RCC 7860 (cell line): ENCODE measurements around the gene POC1A.
"Not testable (repeated sequence)": the region's sequence is repeated elsewhere in the genome, so short reads cannot be mapped to it uniquely, and the experiment has no call there.

Source experiments
- DNase-seq: peaks from one replicate; pipeline ENCODE4 v3.0.0-alpha.2; 2015; ENCODE audit warnings: low spot score
- FAIRE-seq: peaks from 2 replicates; lab custom pipeline; 2012; peaks lifted over from hg19 to GRCh38; lab: Jason Lieb, UNC

POC1A gene

DNA sequence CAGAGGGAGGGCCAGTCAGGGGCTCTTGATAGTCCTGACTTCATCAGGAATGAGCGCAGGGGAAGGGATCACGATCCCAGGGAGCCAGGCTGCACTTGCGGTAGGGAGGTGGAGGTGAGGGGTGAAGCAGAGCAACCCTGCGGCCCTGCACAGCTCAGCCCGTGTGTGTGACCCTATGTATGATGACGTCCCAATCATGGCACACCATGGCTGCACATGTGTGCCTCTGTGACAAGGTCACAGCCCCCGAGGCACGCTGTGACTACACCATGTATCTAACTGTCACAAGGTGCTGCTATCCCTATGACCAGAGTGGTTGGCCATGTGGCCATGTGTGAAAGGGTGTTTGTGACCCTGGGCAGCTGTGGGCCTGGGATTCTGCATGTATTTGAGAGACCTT lies 30.5 kb upstream of the POC1A start:
- no peak for FAIRE-seq
- no peak for DNase-seq

DNA sequence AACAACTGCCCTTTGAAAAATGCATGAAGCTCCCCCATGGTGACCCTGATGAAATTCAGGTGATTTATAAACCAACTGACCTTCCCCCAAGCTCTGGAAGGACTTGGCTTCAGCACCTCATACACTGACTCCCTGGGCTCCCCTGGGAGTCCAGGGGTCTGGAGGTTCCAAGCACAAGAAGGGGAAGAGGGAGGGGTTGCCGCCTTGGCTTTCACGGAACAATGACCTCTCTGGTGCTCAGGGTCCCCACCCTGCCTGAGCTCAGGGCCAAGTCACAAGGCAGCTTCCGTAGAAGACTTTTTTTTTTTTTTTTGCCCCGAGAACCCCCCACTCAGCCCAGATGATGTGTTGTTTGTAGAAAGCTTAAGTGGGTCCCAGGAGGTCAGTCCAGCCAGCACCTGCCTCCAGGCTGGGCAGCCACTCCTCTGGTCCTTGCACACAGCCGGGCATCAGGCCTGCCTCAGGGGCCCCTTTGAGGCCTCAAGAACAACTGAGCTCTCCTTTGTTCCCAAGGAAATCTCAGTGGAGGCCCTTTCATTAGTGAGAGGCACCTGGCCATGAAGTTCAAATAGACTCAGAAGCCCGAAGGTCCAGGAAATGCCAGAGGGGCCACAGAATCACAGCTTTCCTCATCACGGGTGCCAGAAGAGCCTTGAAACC lies 29.7 kb upstream of the POC1A start:
- DNase-seq (no peak), FAIRE-seq (no peak)

DNA sequence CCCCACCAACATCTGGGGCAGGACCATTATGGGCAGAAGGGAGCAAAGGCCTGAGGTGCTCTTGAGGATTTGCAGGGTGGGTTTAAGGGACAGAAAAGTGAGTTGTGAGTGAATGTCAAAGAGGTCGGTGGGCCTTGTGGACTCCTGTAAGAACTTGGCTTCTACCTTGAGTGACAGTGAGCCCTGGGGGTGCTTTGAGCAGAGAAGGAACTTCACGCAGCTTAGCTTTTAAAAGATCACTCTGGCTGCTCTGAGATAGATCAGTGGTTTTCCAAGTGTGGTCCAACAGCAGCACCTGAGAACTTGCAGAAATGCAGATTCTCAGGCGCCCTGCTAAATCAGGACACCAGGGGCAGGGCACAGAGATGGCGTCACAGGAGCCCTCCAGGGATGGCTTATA lies 28.5 kb upstream of the POC1A start:
- no peak for FAIRE-seq

DNA sequence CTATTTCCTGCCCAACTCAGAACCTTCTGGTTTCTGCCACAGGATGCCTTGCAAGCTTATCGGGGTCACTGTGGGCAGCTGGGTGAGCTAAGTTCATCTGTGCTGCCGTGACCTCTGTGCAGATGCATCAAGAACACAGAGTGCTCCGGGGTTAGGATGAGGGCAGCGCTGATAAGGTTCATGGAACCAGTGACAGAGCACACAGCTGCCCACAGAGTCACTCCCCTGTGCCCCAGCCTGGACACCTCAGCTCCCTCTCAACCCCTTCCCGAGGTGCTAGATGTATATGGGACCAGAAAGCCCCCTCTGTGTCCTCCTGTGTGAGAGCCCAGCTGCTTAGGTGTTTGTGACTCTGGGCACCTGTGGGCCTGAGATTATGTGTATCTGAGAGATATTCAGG lies 28.0 kb upstream of the POC1A start:
- DNase-seq (no peak), FAIRE-seq (no peak)

More for the DNA sequence above, 28.5 kb upstream of the POC1A start:
- no peak for DNase-seq

DNA sequence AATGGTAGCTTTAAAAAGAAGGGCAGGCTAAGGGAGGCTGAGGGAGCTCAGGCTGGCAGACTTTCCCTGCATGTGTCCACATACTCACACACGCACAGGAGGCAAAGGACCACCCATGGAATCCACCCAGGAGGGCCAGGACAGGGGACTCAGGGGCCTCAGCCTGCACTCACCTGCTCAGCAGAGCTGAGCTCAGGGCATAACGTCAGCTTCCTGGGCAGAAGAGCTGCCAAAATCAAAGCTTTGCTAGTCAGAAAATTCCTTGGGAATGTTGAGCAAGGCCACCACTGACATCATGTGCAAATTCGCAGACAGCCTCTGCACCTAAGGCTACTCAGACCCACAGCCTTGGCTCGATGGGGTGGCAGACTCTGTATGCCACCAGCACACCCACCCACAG lies 27.3 kb upstream of the POC1A start:
- FAIRE-seq (no peak), DNase-seq (no peak)

DNA sequence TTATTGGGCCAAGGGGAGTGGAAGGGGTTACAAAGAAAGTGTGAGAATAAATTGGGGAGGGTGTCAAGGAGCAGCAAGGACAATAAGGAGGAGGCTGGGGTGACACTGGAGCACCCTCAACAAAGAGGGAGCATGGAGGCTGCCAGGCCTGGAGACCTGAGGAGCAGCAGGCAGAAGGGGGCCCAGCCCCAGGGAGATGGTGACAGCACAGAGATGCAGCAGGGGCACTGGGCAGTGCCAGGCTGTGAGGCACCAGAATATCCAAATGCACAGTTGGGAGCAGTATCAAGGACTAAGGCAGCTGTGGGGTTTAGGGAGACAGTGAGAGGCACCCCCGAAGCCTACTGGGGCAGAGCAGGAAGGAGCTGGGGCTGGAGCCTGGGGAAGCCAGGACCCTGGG lies 24.3 kb upstream of the POC1A start:
- FAIRE-seq (no peak), DNase-seq (no peak)

DNA sequence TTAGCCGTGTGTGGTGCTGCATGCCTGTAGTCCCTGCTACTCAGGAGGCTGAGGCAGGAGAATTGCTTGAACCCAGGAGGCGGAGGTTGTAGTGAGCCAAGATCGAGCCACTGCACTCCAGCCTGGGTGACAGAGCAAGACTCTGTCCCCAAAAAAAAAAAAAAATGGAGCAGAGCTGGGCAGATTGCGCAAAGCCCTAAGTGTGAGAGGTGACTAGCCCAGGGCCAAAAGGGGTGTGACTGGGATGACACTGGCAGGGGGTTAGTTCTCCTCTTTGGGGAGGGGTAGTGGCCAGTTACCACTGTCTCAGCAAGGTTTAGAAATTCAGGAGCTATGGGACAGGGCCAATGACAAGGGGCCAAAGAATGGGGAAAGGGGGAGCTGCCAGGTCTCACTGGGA lies 23.9 kb upstream of the POC1A start:
- not testable (repeated sequence) for FAIRE-seq, DNase-seq

DNA sequence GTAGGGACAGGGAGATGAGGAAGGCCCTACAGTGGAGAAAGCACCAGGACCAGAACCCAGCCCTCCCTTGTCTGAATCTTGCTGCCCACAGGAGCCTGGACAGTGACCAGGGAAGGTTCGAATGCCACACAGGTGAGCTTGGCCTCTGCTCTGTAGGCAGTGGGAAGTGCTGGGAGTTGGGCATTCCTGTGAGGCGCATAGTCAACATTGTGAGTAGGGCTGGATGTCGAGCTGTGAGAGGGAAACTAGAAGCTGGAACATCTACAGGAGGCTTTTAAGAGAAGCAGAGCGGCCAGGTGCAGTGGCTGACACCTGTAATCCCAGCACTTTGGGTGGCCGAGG lies 23.4 kb upstream of the POC1A start:
- no peak for DNase-seq
- FAIRE-seq, result no peak

DNA sequence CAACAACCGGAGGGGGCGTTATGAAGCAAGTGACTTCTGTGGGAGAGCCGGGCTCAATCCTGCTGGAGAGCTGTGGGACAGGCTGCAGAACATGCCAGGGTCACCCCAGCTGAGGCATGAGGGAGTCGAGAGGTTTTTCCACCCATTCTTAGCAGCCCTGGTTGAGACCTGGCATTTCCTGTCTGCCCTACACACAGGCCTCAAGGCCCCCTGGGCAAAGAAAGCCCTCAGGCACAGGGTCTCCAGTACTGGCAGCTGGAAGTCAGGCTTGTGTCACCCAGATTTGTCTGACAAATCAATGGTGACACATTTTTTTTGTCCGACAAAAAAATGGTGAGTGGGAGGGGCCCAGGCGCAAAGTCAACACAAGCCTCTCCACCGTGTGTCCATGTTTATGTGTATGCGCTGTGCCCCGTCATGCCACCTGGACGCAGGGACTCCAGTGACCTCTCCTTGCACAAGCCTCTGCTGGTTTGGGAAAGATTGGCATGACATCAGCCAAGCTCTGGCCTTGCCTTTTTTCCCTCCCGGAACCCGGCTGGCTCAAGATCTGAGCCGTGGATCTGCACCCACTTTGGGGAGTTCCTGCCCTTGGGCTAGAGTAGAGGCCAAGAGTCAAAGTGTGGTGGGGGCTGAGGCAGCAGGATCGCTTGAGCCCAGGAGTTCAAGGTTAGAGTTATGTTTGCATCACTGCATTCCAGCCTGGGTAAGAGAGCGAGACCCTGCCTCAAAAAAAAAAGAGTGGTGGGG lies 22.9 kb upstream of the POC1A start:
- DNase-seq (no peak), FAIRE-seq (no peak)

DNA sequence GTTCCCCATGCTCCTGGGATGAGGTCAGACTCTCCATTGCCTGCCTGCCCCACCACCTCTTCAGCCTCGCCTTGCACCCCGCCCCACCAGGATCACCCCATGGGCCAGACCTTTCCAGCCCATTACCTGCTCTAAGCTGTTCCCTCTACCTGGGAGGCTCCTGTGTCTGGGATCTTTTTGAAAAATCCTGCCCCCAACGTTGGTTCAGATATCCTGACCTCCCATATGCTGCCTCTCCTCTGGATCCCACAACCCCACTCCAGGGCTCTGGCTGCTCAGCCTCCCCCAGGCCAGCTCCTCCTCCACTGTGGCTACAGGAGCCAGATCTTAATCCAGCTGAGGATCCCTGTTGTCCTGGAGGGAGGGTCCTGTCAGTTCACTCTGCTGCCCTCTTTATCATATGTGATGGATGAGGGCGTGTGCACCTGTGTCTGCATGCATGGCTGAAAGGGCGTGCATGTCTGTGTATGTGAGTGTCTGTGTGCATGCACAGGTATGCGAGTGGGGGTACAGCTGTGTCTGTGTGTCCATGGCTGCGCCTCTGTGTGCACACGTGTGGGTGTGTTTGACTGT lies 22.0 kb upstream of the POC1A start:
- FAIRE-seq (no peak), DNase-seq (no peak)

DNA sequence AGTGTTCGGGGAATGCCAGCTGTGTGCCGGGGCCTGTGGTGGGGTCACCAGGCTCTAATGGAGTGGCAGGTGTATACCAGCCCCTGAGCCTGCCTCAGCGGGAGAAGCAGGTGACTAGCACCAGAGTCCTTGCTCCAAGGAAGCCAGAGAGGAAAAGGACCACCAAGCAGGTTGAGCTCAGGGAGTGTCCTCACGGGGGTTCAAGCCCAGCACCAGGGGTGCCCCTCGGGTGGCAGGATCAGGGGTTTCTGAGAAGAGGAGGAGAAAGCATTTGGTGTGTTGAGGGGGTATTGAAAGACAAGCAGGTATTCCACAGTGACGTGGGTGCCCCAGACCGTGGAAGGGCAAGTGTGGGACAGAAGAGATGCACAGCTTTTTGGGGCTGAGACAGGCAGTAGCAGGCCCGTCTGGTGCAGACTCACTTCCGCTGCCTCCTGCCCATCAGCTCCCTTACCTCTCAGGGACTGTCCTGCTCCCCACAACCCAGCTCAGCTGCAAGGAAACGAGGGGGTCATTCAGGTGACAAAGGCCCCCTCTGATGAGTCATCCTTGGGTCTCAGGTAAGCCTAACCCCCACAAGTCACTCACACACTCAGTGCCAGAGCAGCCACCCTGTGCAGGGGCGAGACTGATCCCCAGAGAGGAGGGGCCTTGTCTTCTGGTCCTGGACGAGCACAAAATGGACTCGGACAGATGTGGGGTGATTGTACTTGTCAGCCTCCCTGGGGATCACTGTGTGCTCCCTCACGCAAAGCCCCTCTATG lies 21.4 kb upstream of the POC1A start:
- no peak for DNase-seq
- no peak for FAIRE-seq

DNA sequence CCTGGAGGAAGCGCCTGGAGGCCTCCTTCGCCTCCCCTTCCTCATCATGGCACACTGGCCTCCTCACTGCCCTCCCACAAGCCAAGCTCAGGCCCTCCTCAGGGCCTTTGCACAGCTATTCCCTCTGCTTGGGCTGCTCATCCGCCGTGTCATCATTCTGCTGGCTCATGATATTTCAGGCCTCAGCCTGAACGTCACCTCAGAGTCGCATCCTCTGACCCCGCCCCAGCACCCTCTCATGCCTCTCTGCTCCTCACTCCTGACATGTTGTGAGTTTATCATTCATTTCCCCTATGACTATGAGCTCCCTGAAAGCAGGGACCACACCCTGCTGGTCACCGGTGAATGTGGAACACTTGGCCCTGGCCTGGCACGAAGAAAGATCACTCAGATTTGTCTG lies 20.7 kb upstream of the POC1A start:
- FAIRE-seq, result no peak
- no peak for DNase-seq

DNA sequence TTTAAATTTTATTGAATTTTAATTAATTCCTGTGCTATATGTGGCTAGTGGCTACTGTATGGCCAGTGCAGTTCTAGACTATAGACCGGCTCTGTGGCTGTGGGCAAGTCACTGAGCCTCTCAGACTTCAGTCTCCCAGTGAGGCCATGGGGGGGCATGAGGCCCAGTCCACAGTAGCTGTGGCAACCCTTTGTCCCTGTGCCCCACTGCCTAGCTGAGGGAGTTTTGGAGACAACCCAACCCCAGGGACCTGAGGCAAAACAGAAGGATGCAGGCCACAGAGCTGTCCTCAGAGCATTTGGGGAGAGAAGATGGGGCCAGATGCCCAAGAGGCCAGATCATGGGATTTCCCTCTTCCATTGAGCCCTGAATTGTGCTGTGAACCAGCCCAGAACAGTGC lies 18.9 kb upstream of the POC1A start:
- DNase-seq, result no peak
- no peak for FAIRE-seq

DNA sequence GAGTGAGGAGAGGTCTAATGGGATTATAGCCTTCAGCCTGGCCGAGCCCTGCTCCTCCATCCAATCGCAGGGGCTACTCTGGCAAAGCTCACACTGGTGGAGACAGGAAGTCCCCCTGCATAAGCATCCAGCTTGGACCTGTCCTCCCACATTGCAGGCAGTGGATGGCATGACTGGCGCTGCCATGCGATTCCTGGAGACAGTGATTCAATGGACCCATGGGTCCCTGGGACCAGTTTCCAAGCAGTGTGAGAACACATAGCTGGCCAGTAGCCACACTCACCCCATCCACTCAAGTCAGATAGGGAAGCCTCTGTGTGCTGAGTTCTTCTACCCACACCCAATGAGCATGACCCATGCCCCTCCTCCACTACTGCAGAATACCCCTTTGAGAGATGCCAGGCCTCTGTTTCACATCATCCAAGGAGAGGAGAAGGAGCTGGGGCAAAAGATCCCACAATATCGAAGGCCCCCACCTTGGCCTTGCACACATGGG lies 18.1 kb upstream of the POC1A start:
- FAIRE-seq, result no peak
- DNase-seq, result no peak

DNA sequence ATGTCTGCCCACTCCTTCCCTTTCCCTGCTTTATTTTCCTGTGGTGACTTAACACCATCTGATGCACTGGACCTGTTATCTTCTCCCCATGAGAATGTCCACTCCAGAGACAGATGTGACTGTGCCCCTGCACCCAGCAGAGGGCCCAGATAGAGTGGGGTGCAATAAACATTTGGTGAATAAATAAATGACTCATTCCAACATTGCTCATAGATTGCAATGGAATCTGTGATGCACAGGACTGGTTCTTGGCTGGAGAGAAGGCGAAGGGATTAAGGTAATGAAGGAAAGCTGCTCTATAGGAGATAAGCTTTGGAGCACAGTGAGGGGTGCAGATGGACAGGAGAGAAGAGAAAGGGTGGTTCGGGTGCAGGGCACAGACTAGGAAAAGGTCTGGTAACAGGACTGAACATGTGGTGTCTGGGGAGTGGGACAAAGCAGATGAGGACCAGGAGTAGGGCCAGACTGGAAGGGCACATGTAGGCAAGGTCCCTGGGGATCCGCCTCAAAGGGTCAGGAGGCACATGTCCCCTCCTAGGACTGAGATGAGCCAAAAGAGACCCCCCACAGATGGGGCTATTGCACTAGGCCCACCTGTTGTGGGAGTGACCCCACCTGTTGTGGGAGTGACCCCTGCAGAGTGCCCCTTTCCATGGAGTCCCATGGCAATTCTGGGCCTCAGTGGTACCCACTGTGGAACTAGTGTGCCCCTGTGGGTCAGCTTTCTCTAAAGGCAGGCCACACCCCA lies 17.5 kb upstream of the POC1A start:
- no peak for DNase-seq
- FAIRE-seq, result no peak

DNA sequence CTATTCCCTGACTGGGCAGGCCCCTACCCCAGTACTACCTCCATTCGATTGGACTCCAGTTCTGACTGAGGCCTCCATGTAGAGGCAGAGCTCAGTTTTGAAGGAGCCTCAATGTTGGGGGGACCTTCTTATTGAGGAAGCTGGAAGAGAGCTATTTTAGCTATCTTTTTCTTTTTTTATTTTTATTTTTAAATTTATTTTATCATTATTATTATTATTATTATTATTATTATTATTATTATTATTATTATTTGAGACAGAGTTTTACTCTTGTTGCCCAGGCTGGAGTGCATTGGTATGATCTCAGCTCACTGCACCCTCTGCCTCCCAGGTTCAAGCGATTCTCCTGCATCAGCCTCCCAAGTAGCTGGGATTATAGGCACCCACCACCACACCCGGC lies 16.0 kb upstream of the POC1A start:
- FAIRE-seq, DNase-seq: not testable (repeated sequence)

DNA sequence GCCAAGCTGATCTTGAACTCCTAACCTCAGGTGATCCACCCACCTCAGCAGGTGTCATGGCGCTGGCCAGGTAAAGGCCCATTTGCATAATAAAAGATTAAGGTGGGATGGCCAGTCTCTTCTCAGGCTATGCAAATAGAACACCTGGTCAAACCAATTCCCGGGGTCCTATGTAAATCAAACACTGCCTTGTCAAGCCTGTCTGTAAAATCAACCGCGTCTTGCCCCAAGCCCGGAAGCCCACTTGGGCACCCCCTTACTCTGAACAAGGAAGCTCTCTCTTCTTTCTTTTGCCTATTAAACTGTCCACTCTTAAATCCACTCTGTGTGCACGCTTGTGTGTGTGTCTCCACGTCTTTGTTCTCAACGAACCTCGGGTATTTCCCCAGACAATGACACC lies 13.0 kb upstream of the POC1A start:
- FAIRE-seq, result no peak
- no peak for DNase-seq

DNA sequence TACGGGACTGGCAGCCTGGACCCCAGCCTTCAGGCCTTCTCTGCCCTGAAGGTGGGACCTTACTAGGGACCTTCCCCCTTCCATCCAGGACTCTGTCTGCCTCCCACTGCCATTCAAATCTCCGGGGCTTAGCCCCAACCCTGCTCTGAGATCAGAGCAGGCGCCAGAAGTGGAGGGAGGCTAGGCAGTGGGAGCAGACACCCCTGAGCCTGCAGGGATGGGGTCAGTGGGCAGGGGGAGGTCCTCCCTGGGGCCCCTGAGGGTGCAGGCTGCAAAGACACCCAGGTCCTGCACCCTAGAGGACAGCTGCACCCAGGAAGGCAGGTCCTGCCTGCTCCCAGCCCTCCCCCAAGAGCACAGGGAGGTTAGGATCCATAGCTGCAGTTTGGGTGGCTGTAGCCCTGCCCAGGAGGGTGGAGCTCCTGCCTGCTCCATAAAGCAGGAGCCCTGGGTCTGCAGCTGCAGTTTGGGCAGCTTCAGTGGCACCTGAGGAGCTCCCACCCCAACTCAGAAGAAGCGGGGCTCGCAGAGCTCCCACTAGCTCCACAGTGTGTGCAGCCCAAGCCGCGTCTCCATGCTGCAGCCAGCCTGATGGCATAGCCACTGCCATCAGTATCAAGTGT lies 8.1 kb upstream of the POC1A start:
- DNase-seq, result no peak
- FAIRE-seq, result no peak

DNA sequence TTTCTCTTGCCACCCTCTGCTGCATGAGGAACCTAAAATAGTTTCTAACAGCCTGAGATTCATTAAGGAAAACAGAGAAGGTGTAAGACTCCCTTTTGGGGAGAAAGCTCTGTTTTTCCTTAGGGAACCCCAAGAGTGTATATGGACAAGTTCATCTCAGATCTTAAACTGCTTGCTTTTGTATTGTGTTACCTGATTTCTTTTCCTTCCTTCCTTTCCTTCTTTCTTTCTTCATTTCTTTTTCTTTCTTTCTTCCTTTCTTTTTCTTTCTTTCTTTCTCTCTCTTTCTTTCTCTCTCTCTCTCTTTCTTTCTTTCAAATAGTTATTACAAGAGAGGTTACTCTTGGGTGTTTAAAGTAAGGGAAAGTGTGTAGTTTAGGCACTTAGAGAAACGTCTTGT lies 5.3 kb upstream of the POC1A start:
- no peak for FAIRE-seq
- DNase-seq, result no peak

DNA sequence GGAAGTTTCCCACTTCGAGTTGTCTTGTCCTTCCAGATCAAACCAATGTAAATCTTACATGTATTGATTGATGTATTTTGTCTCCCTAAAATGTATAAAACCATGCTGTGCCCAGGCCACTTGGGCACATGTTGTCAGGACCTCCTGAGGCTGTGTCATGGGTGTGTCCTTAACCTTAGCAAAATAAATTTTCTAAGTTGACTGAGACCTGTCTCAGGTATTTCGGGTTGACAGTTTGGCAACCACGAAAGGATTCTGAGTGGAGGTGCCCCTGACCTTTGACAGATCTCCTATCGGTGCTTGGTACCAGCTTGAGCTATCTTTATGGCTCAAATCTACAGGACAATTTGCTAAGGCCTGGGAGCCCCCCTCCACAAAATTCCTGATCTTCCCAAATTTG lies 1.7 kb upstream of the POC1A start:
- FAIRE-seq, result no peak
- DNase-seq, result no peak
